HG03354 (cell line): ENCODE data around the gene MARK2.

Source experiments
- ATAC-seq: cut with Tn5 transposase; IDR thresholded peaks from one replicate; pipeline ENCODE4 v1.9.1; 2021; ENCODE audit warnings: mild to moderate bottlenecking; ENCODE audit not compliant: unreplicated experiment, poor library complexity, severe bottlenecking

The MARK2 gene

GRCh38 chr11:63944987-63945386 is 106.1 kb downstream of the MARK2 start:
- ATAC-seq, result no peak

GRCh38 chr11:63945477-63946163 is 106.7 kb downstream of the MARK2 start:
- ATAC-seq, result no peak

- no peak for ATAC-seq
Observed at GRCh38 chr11:63951779-63952536, 113.0 kb downstream of the MARK2 start.

- no peak for ATAC-seq
Observed at GRCh38 chr11:63952570-63952969, 113.7 kb downstream of the MARK2 start.

GRCh38 chr11:63958008-63958407 is 119.1 kb downstream of the MARK2 start:
- no peak for ATAC-seq
